Large intestine (tissue), 3 donors: Measurements from ENCODE around the gene GATA1. TPM values are rescaled to one million over a fixed set of nuclear protein-coding genes. Genes with fewer than 3 reads are reported as not detected.

Experiments used
- DNase-seq, 2 donors: peaks; one replicate each; pipeline versions ENCODE4 v3.0.0 to v3.0.0-alpha.2; 2013
- H3K27ac ChIP-seq: one replicate; pipeline ENCODE4 v1.5.1; 2013; ENCODE audit warnings: low read length
- H3K27me3 ChIP-seq: 2 replicates; pipeline ENCODE4 v1.6.1; 2013; ENCODE audit warnings: low read length; ENCODE audit not compliant: control insufficient read depth, insufficient read depth
- H3K36me3 ChIP-seq: 2 replicates; pipeline ENCODE4 v1.6.1; 2013; ENCODE audit warnings: low read length; ENCODE audit not compliant: control insufficient read depth, insufficient read depth
- H3K4me1 ChIP-seq: one replicate; pipeline ENCODE4 v1.6.1; 2013; ENCODE audit warnings: low read length; ENCODE audit not compliant: control insufficient read depth, insufficient read depth
- H3K4me3 ChIP-seq: one replicate; pipeline ENCODE4 v1.5.1; 2013; ENCODE audit warnings: low read length
- H3K9me3 ChIP-seq: one replicate; pipeline ENCODE4 v1.6.1; 2013; ENCODE audit warnings: mild to moderate bottlenecking, low read depth, low read length, moderate library complexity; ENCODE audit not compliant: control insufficient read depth
- WGBS: methylation state at CpG from one replicate; pipeline ENCODE4 v1.1.5; 2013; ENCODE audit warnings: low lambda C conversion rate; ENCODE audit not compliant: insufficient coverage; 5-methylcytosine and 5-hydroxymethylcytosine counted together
- polyA plus RNA-seq: library from polyadenylated mRNA; unstranded; fragments of 120-200 nt; gene quantifications from one replicate; pipeline ENCODE4 v1.2.1, GENCODE V29; 2013

The GATA1 gene
- polyA plus RNA-seq, 1 donor, result 0.76 TPM

DNA sequence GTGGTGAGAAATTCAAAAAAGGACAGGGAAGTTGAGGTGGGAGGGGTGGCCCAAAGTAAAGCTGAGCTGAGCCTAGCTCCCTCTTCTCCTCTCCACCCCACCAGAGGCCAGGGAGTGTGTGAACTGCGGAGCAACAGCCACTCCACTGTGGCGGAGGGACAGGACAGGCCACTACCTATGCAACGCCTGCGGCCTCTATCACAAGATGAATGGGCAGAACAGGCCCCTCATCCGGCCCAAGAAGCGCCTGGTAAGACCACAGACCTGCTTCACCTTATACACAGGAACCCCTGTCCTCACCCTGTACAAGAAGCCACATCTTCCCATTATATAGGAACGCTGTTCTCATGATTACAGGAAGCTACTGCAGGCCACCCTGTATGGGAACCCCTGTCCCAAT lies 5.8 kb downstream of the GATA1 start:
- H3K4me1 ChIP-seq, result peaks cover 17% of the 10 kb centered on the region
- H3K9me3 ChIP-seq, result no peaks in the 10 kb centered on the region
- no CpG with 5 or more reads among the region's 7 CpGs for WGBS
- no peaks in the 10 kb centered on the region for H3K27me3 ChIP-seq
- DNase-seq, result no peak
- H3K36me3 ChIP-seq, result no peaks in the 10 kb centered on the region
- H3K4me3 ChIP-seq, result no peak overlapping the region
- H3K27ac ChIP-seq, result no peak overlapping the region

- WGBS, result no CpG with 5 or more reads among the region's 4 CpGs
- Histone ChIP-seq H3K4me3 (no peak overlapping the region), H3K36me3 (no peaks in the 10 kb centered on the region), H3K9me3 (no peaks in the 10 kb centered on the region), H3K4me1 (peaks cover 17% of the 10 kb centered on the region), H3K27ac (no peak overlapping the region), H3K27me3 (no peaks in the 10 kb centered on the region)
- DNase-seq, result no peak
These were observed 7.5 kb downstream of the GATA1 start for GRCh38 chrX:48793935-48794334.

DNA sequence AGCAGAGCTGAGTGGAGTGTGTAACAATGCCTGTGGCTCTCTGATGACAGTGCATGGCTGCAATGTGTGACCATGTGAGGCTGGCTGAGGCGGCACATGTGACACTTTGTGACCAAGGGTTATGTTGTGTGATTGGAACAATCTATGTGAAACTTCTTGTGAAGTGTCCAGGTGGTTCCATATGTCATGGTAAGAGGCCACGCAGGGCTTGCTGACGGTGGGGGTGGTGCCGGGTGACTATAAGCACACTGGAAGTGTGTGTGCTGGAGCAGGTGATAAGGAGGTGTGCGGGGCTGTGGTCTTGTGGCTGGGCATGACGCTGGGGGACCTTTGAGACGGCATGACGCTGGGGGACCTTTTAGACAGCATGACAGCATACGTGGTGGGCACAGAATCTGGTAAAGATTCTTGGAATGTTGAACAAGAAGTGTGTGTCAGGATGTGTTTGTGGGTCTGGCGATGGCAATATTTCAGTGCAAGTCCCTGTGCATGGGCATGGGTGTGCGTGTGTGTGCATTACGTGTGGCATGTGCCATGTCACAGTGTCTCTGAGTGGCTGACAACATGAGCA lies 8.0 kb downstream of the GATA1 start:
- H3K27ac ChIP-seq, result peak overlapping the region; percentile 77
- WGBS, result no CpG with 5 or more reads among the region's 12 CpGs
- DNase-seq, result peak; percentile 48 to 69
- H3K4me1 ChIP-seq, result peaks cover 17% of the 10 kb centered on the region
- no peaks in the 10 kb centered on the region for H3K9me3 ChIP-seq
- H3K36me3 ChIP-seq, result no peaks in the 10 kb centered on the region
- no peaks in the 10 kb centered on the region for H3K27me3 ChIP-seq
- no peak overlapping the region for H3K4me3 ChIP-seq

DNA sequence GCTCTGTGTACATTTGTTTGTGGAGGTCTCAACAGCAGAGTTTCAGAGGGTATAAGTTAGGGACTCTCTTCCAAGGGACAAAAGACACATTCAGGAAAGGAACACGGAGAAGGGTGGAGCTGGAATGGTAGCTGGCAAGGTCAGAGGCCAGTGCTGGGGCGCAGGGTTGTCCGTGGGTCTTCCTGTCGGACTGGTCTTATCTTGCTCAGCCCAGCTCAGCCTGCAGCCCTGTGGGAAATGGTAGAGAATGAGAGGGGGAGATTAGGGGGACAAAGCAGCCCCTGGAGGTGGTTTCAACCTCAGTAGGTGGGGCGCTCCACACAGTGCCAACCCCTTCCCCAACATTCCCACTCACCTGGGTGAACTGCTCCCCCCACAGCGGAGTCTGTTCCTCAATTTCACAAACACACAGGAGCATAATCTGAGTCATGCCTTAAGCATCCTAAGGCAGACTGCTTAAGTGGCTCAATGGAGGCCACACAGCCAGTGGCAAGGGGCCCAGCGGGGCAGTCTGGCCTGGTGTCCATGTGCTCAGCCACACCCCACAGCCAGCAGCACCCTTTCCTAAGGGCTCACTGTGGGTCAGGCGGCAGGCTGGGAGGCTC lies 8.6 kb downstream of the GATA1 start:
- Histone ChIP-seq H3K36me3 (no peaks in the 10 kb centered on the region), H3K27me3 (no peaks in the 10 kb centered on the region), H3K4me1 (peaks cover 17% of the 10 kb centered on the region), H3K9me3 (no peaks in the 10 kb centered on the region), H3K4me3 (no peak overlapping the region), H3K27ac (peak overlapping the region; percentile 77)
- DNase-seq, result peak; percentile 56 to 70
- no CpG with 5 or more reads among the region's 8 CpGs for WGBS

DNA sequence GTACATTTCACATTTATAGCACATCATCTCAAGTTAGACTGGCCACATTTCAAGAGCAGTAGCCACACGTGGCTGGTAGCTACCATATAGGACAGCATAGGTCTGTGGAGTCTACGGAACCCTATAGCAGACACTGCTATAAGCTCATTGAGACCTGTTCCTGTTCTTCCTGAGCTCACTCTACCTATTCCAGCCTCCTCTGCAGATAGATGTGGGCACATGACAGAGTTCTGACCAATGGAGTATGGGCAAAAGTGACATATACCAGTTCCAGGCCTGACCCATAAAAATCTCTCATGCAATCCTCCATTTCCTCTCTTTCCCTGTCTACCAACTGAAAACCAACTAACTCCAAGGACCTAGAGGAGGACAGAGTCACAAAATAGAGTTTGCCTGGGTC lies 11.9 kb downstream of the GATA1 start:
- H3K4me3 ChIP-seq, result no peak overlapping the region
- WGBS, result no CpG with 5 or more reads among the region's 2 CpGs
- H3K27ac ChIP-seq, result no peak overlapping the region
- H3K27me3 ChIP-seq, result no peaks in the 10 kb centered on the region
- DNase-seq, result no peak
- no peaks in the 10 kb centered on the region for H3K9me3 ChIP-seq
- peaks cover 25% of the 10 kb centered on the region for H3K4me1 ChIP-seq
- no peaks in the 10 kb centered on the region for H3K36me3 ChIP-seq

DNA sequence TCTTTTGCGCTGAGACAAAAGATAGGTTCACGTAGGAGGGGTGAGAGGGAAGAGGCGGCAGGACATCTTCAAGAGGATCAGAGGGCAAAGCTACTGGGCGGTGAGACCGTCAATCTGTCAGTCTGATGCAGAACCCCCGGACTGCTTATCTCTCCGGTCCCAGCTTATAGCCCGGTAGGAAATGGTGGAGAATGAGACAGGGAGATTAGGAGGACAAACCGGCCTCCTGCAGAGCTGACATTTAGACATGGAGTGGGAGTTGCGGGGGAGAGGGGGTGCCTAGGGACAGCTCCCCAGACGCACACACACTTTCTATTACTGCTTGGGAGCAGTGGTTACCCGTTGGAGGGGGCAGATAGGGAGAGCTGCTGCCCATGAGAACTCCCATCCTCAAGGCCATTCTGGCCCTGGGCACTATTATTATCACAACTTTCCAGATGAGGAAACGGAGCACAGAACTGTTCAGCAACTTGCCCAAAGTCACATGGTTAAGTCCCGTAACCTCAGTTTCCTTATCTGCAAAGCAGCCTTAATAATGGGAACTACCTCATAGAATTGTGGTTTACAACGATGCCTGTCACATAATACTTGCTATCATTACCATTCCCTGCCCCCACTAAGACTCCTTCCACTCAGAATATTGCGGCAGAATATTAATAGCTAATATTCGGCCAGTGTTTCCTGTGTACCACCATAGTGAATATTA lies 14.3 kb downstream of the GATA1 start:
- Histone ChIP-seq H3K4me1 (peaks cover 15% of the 10 kb centered on the region), H3K9me3 (no peaks in the 10 kb centered on the region), H3K36me3 (peaks cover 15% of the 10 kb centered on the region), H3K4me3 (peak overlapping the region; percentile 71), H3K27me3 (no peaks in the 10 kb centered on the region), H3K27ac (peak overlapping the region; percentile 94)
- DNase-seq, result no peak
- no CpG with 5 or more reads among the region's 17 CpGs for WGBS

DNA sequence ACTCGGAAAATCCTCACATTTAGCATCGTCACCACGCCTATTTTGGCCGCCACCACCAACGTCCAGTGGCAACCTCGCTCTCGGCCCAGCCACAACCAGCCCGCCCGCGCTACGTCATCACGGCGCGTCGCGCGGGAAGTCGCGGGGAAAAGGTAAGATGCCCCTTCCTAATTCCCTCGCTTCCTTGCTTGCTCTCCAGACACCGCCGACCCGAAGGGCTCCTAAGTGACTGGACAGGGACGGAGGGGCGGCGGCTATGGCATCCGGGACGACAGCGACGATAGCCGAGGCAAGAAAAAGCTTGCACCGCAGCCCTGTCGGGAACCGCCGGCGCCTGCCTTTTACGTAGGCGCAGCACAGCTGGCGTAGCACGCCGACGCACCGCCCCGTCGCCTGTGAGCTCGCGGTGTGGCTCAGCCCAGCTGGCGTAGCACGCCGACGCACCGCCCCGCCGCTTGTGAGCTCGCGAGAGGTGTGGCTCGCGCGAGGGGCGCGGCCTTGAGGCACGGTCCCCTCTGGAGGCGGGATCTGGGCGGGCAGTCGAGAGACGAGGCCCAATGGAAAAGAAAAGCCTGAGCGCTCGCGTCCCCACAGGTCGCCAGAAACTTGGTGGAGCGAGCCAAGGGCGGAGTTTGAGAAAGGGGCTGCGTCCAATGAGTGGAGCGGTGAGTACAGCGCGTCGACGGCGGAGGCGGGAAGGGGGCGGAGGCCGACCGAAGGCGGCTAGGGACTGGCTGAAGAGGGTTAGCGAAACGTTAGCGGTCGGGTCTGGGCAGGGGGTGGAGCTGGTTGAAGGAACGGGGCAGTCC lies 15.1 kb downstream of the GATA1 start, which contains the start of gene HDAC6:
HDAC6 (plus strand) TSS at position 788 of the 809 bp plus-strand sequence. CDS start 626 bp downstream, outside the sequence.
- Histone ChIP-seq H3K4me3 (peak within 1 kb of the TSS; percentile 82), H3K27me3 (no peaks in the 10 kb centered on the region), H3K4me1 (peaks cover 12% of the 10 kb centered on the region), H3K36me3 (peaks cover 15% of the 10 kb centered on the region), H3K9me3 (no peaks in the 10 kb centered on the region), H3K27ac (peak within 1 kb of the TSS; percentile 99)
- peak; percentile 99 to 100 for DNase-seq
- no CpG with 5 or more reads among the region's 89 CpGs for WGBS

DNA sequence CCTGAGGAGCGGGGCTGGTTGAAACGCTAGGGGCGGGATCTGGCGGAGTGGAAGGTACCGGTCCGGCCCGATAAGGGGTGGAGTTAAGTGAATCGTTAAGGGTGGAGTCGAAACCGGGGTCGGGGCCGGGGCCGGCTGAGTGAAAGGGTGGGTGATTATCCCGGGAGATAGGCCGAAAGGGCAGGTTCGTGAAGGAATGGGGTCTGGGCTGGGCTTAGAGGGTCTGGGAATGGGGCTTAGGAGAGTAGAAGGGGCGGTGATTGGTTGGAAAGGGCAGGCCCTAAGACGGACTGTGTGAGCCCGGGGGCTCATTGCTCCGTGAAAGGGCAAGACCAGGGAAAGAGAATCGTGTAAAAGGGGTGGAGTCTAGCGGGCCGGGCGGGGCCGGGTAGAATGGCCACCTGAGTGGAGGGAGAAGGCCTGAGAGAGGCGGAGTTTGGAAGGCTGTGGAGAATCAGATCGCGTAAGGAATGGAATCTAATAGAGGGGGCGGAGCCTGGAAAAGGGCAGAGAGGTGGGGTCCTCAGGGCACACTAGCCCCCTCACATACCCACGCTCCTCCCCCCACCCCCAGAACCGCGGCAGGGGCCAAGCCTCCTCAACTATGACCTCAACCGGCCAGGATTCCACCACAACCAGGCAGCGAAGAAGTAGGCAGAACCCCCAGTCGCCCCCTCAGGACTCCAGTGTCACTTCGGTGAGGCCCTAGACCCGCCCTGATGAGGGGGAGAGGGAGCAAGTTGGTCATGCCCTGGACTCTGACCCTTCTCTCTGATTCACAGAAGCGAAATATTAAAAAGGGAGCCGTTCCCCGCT lies 15.9 kb downstream of the GATA1 start:
- no CpG with 5 or more reads among the region's 40 CpGs for WGBS
- peak overlapping the region; percentile 99 for H3K27ac ChIP-seq
- peak overlapping the region; percentile 82 for H3K4me3 ChIP-seq
- peak; percentile 83 to 91 for DNase-seq
- H3K27me3 ChIP-seq, result no peaks in the 10 kb centered on the region
- H3K9me3 ChIP-seq, result no peaks in the 10 kb centered on the region
- peaks cover 15% of the 10 kb centered on the region for H3K36me3 ChIP-seq
- peaks cover 12% of the 10 kb centered on the region for H3K4me1 ChIP-seq

DNA sequence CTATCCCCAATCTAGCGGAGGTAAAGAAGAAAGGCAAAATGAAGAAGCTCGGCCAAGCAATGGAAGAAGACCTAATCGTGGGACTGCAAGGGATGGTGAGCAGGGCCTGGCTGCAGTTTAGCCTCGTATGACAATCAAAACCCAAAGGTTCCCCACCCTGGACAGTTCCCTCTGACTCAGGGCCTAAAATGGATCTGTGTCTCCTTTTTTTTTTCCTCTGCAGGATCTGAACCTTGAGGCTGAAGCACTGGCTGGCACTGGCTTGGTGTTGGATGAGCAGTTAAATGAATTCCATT lies 16.5 kb downstream of the GATA1 start:
- no CpG with 5 or more reads among the region's 4 CpGs for WGBS
- no peaks in the 10 kb centered on the region for H3K9me3 ChIP-seq
- no peak for DNase-seq
- H3K27ac ChIP-seq, result peak overlapping the region; percentile 99
- no peaks in the 10 kb centered on the region for H3K27me3 ChIP-seq
- peaks cover 17% of the 10 kb centered on the region for H3K36me3 ChIP-seq
- H3K4me1 ChIP-seq, result peaks cover 12% of the 10 kb centered on the region
- peak overlapping the region; percentile 82 for H3K4me3 ChIP-seq

DNA sequence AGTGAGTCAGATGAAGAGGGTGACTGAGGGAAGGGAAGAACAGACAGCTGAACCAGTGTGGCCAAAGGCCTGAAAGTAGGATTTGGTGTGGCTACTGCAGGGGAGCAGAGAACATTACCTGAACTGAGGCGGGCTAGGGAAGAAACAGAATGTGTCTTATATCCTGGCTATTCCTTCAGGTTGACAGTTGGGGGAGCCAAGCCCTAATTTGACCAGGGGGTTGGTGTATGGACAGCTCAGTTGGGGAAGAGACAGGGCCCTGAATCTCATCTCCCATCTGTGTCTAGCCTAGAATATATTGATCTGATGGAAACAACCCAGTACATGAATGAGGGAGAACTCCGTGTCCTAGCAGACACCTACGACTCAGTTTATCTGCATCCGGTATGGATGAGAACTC lies 19.7 kb downstream of the GATA1 start:
- no CpG with 5 or more reads among the region's 4 CpGs for WGBS
- Histone ChIP-seq H3K4me3 (no peak overlapping the region), H3K4me1 (peaks cover 8% of the 10 kb centered on the region), H3K36me3 (peaks cover 18% of the 10 kb centered on the region), H3K27ac (no peak overlapping the region), H3K27me3 (no peaks in the 10 kb centered on the region), H3K9me3 (no peaks in the 10 kb centered on the region)
- no peak for DNase-seq
